Middle frontal gyrus (tissue), 1 donor: ENCODE results near the gene RAB22A.

ENCODE experiments used
- DNase-seq: peaks from one replicate; pipeline ENCODE4 v3.0.0-alpha.2; 2015; ENCODE audit warnings: low spot score; ENCODE audit errors: extremely low spot score

The RAB22A gene

DNA sequence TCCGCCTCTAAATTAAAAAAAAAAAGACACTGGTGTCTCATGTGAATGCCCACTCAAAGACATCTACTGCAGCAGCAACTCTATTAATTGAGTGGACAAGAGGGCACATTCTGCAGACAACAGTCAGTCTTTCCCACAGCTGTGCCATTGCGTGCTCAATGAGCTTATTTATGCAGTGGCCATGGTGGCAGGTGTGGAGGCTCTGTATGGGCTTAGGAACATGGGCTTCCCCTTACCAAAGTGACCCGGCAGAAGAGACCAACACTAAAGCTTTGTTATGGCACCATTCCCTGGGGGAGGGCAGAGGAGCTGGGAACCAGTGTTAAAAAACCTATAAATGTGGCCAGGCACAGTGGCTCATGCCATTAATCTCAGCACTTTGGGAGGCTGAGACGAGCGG, 75.3 kb downstream of the RAB22A start:
- DNase-seq = no peak

DNA sequence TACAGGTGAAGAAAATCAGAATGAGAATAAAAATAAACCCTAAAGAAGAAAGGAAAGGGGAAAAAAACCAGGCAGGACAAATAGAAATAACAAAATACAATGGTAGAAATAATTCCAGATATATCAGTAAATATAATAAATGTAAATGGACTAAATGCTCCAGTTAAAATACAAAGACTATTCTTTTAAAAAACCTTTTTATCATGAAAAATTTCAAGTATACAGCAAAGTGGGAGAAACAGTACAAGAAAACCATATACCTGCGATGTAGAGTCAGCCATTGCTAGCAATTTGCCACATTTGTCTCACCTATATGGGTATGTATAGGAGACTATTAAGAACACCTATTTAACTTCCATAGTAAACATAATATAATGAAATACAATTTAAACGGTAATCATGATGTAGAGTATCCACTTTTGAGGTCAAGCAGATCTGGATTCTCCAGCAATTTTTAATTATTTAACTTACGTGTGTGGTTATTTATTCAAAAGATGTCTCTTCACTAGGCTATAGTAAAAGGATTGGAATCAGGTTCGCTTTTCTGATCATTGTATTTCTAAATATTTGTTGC, 78.6 kb downstream of the RAB22A start:
- DNase-seq = no peak

DNA sequence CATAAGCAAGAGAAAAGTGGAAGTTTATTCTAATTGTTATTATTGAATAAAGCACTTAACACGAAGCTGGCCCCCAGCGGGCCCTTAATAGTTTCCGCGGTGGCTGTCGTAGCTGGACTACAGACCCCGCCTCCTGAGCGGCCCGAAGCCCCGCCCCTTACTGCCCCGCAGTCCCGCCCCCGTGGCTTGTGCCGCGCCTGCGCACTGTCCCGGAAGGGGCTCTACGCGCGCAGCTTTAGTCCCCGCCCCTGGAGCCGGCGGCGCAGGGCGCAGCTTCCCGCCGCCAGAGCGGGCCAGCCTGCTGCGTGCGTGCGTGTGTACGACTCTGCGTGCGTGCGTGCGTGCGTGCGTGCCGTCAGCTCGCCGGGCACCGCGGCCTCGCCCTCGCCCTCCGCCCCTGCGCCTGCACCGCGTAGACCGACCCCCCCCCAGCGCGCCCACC, 79.4 kb downstream of the RAB22A start, which contains the start of gene VAPB:
Gene VAPB (plus strand): TSS at position 348 of the 442 bp plus-strand sequence. CDS start 231 bp downstream, outside the sequence.
- DNase-seq = peak; percentile 92

DNA sequence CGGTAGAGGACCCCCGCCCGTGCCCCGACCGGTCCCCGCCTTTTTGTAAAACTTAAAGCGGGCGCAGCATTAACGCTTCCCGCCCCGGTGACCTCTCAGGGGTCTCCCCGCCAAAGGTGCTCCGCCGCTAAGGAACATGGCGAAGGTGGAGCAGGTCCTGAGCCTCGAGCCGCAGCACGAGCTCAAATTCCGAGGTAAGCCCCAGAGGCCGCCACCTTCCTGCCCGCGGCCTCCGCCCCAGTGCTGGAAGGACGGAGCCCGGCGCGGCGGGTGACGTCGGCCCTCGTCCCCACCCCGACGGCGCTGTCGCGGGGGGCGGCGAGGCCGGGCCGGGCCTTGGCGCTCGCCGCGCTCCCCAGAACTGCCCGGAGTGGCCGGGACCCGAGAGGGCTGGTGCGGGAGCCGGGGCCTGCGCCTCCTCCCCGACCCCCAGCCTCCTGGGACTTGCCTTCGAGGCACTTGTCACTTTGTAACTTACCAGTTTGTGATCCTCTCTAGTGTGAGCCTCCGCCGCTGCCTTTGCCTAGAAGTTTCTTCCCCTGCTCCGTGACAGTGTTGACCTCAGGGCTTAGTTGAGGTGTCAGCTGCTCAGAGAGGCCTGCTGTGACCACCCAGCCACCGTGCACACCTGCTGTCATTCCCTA, 79.9 kb downstream of the RAB22A start:
- no peak for DNase-seq

GRCh38 chr20:58389968-58390658, 80.6 kb downstream of the RAB22A start:
- no peak for DNase-seq

GRCh38 chr20:58390659-58391035, 81.1 kb downstream of the RAB22A start:
- DNase-seq = no peak

- no peak for DNase-seq
Measured at GRCh38 chr20:58392286-58392685, 82.8 kb downstream of the RAB22A start.

GRCh38 chr20:58393299-58393698, 83.8 kb downstream of the RAB22A start:
- DNase-seq = no peak

GRCh38 chr20:58394801-58395200, 85.3 kb downstream of the RAB22A start:
- DNase-seq = no peak

DNA sequence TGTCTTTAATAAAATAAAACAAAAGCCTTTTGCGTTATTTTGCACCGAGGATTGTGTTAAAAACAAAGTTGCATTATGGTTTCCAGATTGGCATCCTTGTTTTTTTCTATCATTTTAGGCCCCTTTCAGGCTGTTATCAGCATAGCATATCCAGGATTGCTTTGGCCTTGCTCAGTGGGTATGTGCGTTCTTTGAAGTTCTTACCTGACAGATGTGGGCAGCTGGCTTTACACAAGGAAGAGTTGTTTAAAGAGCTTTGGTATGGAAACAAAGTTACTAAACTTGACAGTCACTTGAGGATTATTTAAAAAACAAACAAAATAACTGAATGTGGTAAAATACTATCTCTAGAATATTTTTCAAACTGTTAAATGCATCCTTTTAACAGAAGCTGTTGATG, 86.1 kb downstream of the RAB22A start:
- no peak for DNase-seq

DNA sequence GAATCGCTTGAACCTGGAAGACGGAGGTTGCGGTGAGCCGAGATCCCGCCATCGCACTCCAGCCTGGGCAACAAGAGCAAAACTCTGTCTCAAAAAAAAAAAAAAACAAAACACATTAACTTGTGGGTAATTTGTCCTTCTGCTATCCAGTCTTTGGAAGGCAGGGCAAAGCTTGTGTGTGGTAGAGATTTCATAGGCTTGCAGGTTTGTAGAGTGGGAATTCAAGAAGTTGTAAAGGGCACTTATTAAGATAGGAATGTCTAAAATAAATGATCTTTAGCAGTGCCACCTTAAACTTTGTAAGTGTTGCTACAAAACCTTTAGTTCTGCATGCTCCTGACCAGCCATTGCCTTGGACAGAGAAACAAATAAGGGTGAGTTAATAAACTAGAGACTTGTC, 87.9 kb downstream of the RAB22A start:
- no peak for DNase-seq

DNA sequence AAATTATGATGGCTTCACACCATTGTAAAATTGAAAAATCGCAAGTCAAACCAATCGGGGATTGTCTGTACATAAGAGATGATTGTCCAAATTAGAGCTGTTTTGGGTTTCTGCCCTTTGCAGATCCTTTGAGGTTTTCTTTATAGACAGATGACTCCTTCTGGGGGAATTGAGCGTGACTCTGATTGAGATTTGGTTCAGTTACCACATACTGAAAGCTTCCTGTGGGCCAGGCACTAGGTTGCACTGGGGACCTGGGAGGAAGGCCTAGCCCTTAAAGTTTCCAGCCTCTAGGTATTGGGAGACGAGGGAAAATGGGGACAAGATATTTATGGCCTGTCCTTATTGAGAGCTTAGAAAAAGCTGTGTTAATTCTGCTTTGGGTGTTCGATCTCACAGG, 88.7 kb downstream of the RAB22A start:
- DNase-seq = no peak

- no peak for DNase-seq
Measured at GRCh38 chr20:58399926-58400325, 90.4 kb downstream of the RAB22A start.

GRCh38 chr20:58401162-58401561, 91.6 kb downstream of the RAB22A start:
- no peak for DNase-seq

GRCh38 chr20:58402305-58402704, 92.8 kb downstream of the RAB22A start:
- DNase-seq = no peak

GRCh38 chr20:58402827-58403226, 93.3 kb downstream of the RAB22A start:
- DNase-seq = no peak

GRCh38 chr20:58403272-58403671, 93.8 kb downstream of the RAB22A start:
- no peak for DNase-seq

GRCh38 chr20:58405504-58406291, 96.2 kb downstream of the RAB22A start:
- DNase-seq = no peak

GRCh38 chr20:58406422-58407001, 97.0 kb downstream of the RAB22A start:
- no peak for DNase-seq

- DNase-seq = no peak
Measured at GRCh38 chr20:58407201-58407873, 97.8 kb downstream of the RAB22A start.

DNA sequence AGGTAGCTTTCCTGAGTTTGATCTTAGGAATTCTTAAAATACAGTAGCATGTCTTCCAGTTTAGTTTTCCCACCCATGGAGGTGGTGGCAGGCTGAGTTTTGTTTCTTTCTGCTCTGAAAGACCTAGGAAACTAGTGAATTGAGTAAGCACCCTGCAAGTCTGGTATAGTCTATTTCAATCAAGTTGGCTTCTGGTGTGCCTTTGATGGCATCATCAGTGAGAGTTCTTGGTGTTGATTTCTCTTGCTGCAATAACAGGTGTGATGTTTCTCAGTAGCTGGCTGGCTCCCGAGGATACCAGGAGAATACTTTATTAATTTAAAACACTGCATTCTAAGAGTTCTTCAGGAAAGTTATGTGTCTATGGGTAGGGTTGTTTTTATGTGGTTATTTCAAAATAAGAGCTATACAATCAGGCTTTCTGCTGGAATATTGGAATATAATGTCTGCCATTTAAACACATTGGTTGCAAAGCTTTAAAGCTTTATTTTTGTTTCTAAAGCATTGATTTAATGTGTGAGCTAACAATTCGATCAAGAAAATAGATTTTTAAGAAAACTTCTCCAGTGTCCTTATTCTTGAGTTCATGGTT, 98.5 kb downstream of the RAB22A start:
- no peak for DNase-seq
